K562 (cell line): ENCODE results near the gene DGKA.

ENCODE experiments used
- CBX3 ChIP-seq, 2 experiments: IDR thresholded peaks; 1 replicate in 1 of 2; 2 replicates in 1 of 2; pipeline ENCODE4 v1.6.1; 2012; ENCODE audit warnings: inconsistent platforms in 2 of 2, low read length in 2 of 2, borderline replicate concordance in 1 of 2, control low read depth in 1 of 2
- CTCF ChIP-seq, 3 experiments: IDR thresholded peaks in 2 of 3; conservative IDR thresholded peaks in 1 of 3; 2 replicates each; pipeline ENCODE4 v1.5.1; 2011 to 2012; ENCODE audit warnings: low read length in 3 of 3, mild to moderate bottlenecking in 3 of 3, control low read depth in 2 of 3, improper control_type of control experiment in 1 of 3, inconsistent platforms in 1 of 3, low read depth in 1 of 3, mixed read lengths in 1 of 3, moderate library complexity in 1 of 3; ENCODE audit not compliant: insufficient read depth in 2 of 3
- GATAD2A ChIP-seq: fragments of 450-650 bp; IDR thresholded peaks from 2 replicates; pipeline ENCODE4 v1.6.1; 2017
- HDAC6 ChIP-seq: IDR thresholded peaks from 2 replicates; pipeline ENCODE4 v1.6.1; 2012; ENCODE audit warnings: low read depth, mild to moderate bottlenecking, control low read depth, inconsistent platforms, low read length, moderate library complexity
- JUND ChIP-seq, 2 experiments: IDR thresholded peaks; 2 replicates in 1 of 2; 3 replicates in 1 of 2; pipeline ENCODE4 v1.6.1; 2011; ENCODE audit warnings: borderline replicate concordance in 2 of 2, low read depth in 2 of 2, low read length in 2 of 2, improper control_type of control experiment in 1 of 2, missing biosample characterization in 1 of 2, missing genetic modification characterization in 1 of 2, missing genetic modification reagents in 1 of 2
- PHF8 ChIP-seq: fragments of 200-600 bp; sonication (generic); IDR thresholded peaks from 2 replicates; pipeline ENCODE4 v1.6.1; 2012; ENCODE audit warnings: mixed run types, mild to moderate bottlenecking, inconsistent platforms, low read length, moderate library complexity, borderline replicate concordance
- POLR2AphosphoS5 ChIP-seq: IDR thresholded peaks from 2 replicates; pipeline ENCODE4 v1.6.1; 2011; ENCODE audit warnings: mild to moderate bottlenecking, low read depth, low read length, moderate library complexity; ENCODE audit not compliant: control insufficient read depth, insufficient read depth
- RFX5 ChIP-seq: IDR thresholded peaks from 2 replicates; pipeline ENCODE4 v1.6.1; 2011; ENCODE audit warnings: low read depth, mild to moderate bottlenecking, improper control_type of control experiment, low read length
- ZNF143 ChIP-seq: sonication (generic); formaldehyde crosslinking; IDR thresholded peaks from 2 replicates; pipeline ENCODE4 v1.9.0; 2022; ENCODE audit warnings: mild to moderate bottlenecking, missing genetic modification reagents
- ZNF232 ChIP-seq: sonication (generic); formaldehyde crosslinking; IDR thresholded peaks from 2 replicates; pipeline ENCODE4 v1.8.0; 2022; ENCODE audit warnings: mild to moderate bottlenecking, missing genetic modification reagents

GRCh38 chr12:55927588-55928502 lies 3.1 kb upstream of the DGKA start, which contains the start of gene PYM1:
- no peak for TF ChIP-seq RFX5
- TF ChIP-seq CTCF (IDR thresholded peaks at IDR 0.05 in 2 of 3, conservative IDR thresholded peaks at IDR 0.05 in 1 of 3; ENCODE audit: insufficient read depth in 2 of 3, low read depth in 1 of 3, low read length in 3 of 3), result no peak
- TF ChIP-seq GATAD2A, result 0 out of 2 replicates have a peak, but pooled peaks have one; percentile 38
- peak; percentile 73 for TF ChIP-seq PHF8
- TF ChIP-seq POLR2AphosphoS5, result peak; percentile 76
- TF ChIP-seq ZNF232, result no peak
- TF ChIP-seq CBX3 (IDR thresholded peaks at IDR 0.05; ENCODE audit: borderline replicate concordance in 1 of 2, low read length in 2 of 2), result no peak
- TF ChIP-seq ZNF143 (CRISPR knock-in tag), result no peak
- TF ChIP-seq JUND (IDR thresholded peaks at IDR 0.05; ENCODE audit: borderline replicate concordance, low read depth, low read length), result no peak
- no peak; the same call in 2 of the 3 replicates for TF ChIP-seq JUND (tag; IDR thresholded peaks at IDR 0.05; ENCODE audit: borderline replicate concordance, low read depth, low read length)
- TF ChIP-seq HDAC6, result no peak
